GM12891 (cell line): Measurements from ENCODE around the gene ERBB2.

Experiments used
- POLR2A ChIP-seq: IDR thresholded peaks from 2 replicates; pipeline ENCODE4 v1.6.1; 2011; ENCODE audit warnings: low read depth, low read length, control low read depth
- POLR2AphosphoS5 ChIP-seq: IDR thresholded peaks from 2 replicates; pipeline ENCODE4 v1.6.1; 2011; ENCODE audit warnings: low read depth, low read length, control low read depth
- TAF1 ChIP-seq: IDR thresholded peaks from 2 replicates; pipeline ENCODE4 v1.6.1; 2011; ENCODE audit warnings: low read depth, low read length, control low read depth

DNA sequence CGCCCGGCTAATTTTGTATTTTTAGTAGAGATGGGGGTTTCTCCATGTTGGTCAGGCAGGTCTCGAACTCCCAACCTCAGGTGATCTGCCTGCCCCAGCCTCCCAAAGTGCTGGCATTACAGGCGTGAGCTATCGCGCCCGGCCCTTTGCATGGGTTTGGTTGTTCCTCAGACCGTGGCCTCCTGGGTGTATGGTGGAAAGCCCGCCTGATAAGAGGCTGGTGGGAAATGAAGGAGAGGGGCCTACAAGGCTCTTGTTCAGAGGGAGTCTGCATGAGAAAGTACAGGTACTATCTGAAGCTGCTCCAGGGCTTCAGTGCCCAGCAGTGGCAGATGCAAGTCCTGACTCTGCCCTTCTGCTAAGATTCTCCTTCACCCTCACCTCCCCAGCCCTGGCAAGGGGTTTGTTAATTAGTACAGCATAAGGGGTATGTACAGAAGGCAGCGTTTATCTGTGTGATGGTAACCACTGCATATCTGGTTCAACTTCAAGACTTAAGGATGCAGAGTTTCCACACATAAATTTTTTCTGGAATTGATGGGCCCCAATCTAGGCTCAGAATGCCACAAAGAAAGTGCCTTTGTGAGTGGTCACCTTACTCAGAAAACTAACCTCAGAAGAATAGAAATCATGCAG, 62.1 kb downstream of the ERBB2 start:
- TF ChIP-seq TAF1 (no peak), POLR2A (no peak), POLR2AphosphoS5 (no peak)
